AG10803 (cell line): ENCODE data around the gene NECTIN2.

Source experiments
- DNase-seq: peaks from one replicate; pipeline ENCODE4 v3.0.0; 2010; ENCODE audit warnings: low read depth
- H3K4me3 ChIP-seq: 2 replicates; pipeline ENCODE4 v1.5.1; 2011; ENCODE audit warnings: mild to moderate bottlenecking, low read length, control low read depth
- CTCF ChIP-seq: conservative IDR thresholded peaks from 2 replicates; pipeline ENCODE4 v1.5.1; 2011; ENCODE audit warnings: mild to moderate bottlenecking, low read length, control low read depth, inconsistent platforms

NECTIN2 gene

GRCh38 chr19:44812142-44812718 is 33.9 kb upstream of the NECTIN2 start:
- no peak overlapping the region for H3K4me3 ChIP-seq
- no peak for TF ChIP-seq CTCF
- no peak for DNase-seq

- DNase-seq: no peak
- no peak for TF ChIP-seq CTCF
- no peak overlapping the region for H3K4me3 ChIP-seq
These were observed 32.8 kb upstream of the NECTIN2 start for GRCh38 chr19:44813070-44813840.

GRCh38 chr19:44813841-44814470 is 32.1 kb upstream of the NECTIN2 start:
- no peak for DNase-seq
- TF ChIP-seq CTCF: no peak
- H3K4me3 ChIP-seq: no peak overlapping the region

GRCh38 chr19:44814517-44814916 is 31.6 kb upstream of the NECTIN2 start:
- no peak for DNase-seq
- no peak overlapping the region for H3K4me3 ChIP-seq
- no peak for TF ChIP-seq CTCF

GRCh38 chr19:44816301-44816700 is 29.8 kb upstream of the NECTIN2 start:
- TF ChIP-seq CTCF: no peak
- DNase-seq: no peak
- H3K4me3 ChIP-seq: no peak overlapping the region

GRCh38 chr19:44817725-44818465 is 28.2 kb upstream of the NECTIN2 start:
- no peak overlapping the region for H3K4me3 ChIP-seq
- TF ChIP-seq CTCF: no peak
- DNase-seq: no peak
